IPS-NIHi7 (cell line): ENCODE results near the gene SLC9A3.
A peak's percentile ranks its signal among the peaks of the same experiment; 100 is the strongest.

Experiments
- DNase-seq: peaks from one replicate; pipeline ENCODE4 v3.0.0; 2012; ENCODE audit warnings: mixed read lengths; ENCODE audit errors: extremely low spot score

The SLC9A3 gene

DNA sequence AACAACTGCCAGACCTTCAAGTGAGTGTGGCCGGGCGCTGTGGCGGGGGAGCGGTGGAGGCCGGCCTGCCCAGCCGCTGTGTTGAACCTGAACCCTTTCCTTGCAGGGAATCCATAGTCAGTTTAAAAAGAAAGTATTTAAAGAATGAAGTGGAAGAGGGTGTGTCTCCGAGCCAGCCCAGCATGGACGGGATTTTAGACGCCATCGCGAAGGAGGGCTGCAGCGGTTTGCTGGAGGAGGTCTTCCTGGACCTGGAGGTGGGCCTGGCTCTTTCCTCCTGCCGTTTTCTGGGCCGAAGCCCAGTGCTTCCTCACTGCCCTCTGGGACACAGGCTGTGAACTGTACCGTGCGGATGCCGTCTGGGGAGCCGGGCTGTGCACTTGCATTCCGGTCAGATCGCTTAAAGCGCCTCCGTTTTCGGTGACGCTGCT is 62.2 kb downstream of the SLC9A3 start:
- DNase-seq, result no peak

- no peak for DNase-seq
Measured at GRCh38 chr5:460273-460625, 64.0 kb downstream of the SLC9A3 start.

- no peak for DNase-seq
Measured at GRCh38 chr5:459562-460272, 64.5 kb downstream of the SLC9A3 start.

DNA sequence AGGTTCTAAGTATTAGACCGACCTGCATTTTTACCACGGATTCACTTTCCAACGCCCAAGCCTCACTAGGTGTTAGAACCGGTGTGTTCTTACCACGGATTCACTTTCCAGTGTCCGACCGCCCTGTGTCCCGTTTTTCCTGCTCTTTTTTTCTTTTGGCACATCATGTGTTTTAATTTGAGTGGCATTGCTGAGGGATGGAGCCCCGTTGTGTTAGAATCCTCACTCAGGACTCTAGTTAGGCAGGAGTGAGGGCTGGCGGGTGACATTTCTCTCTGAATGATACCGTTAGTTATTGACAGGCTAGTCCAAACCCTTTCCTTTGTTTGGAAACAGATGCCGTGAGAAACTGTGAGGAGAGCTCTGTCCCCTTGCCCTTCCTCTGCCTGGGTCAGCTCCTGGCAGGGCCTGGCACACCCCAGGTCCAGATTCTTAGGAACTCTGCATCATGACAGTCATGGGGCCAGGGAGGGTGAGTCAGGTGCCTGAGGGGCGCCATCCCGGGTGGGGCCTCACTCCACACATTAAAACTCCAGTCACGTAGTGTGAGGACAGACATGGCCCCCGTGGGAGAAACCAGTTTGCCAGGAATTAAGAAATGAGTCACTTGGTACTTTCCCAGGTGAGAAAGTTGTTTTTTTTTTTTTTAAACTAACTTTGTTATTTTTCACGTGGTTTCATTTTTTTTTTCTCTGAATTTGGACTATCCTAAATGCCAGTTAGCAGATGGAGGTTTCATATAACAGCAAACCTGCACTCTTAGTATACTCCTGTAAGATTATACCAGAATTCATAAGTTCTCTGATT is 65.5 kb downstream of the SLC9A3 start:
- no peak for DNase-seq

GRCh38 chr5:457195-457961 is 66.9 kb downstream of the SLC9A3 start:
- DNase-seq, result no peak

GRCh38 chr5:456351-457194 is 67.7 kb downstream of the SLC9A3 start:
- no peak for DNase-seq

DNA sequence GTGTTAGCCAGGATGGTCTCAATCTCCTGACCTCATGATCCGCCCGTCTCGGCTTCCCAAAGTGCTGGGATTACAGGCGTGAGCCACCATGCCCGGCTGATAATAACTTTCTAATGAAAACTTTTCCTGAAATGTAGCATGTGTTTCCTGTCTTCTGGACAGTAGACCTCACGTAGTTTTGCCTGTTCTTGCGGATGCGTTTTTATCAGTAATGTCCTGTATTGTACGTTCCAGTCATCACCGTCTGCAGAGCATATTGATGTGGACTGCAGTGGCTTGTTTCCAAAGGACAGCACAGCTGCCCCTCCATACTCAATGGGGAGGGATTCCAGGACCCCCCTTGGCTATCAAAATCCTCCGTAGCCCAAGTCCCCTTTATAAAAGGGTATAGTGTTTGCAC is 68.4 kb downstream of the SLC9A3 start:
- no peak for DNase-seq

GRCh38 chr5:454936-455335 is 69.3 kb downstream of the SLC9A3 start:
- no peak for DNase-seq

DNA sequence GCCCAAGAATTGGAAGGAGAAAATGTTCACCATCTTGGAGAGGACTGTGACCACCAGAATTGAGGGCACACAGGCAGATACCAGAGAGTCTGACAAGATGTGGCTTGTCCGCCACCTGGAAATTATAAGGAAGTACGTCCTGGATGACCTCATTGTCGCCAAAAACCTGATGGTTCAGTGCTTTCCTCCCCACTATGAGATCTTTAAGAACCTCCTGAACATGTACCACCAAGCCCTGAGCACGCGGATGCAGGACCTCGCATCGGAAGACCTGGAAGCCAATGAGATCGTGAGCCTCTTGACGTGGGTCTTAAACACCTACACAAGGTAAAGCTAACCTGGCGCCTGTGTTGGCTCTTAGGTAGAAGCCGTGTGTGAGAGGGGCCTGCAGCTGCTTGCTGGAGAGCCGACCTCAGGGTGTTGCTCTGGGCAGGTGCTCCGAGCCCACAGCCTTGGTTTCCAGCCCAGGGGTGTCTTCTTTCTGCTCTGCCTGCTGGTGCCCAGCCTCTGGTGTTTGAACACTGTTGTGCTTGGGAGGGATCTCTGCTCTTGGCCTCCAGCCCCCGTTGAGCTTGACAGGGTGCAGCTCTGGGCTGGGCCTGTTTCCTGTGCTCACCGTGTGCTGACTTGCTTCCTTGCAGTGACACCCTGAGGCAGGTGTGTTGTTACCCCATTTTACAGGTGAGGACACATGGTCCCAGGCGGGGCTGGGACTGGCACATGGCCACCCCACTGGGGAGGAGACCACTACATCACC is 70.3 kb downstream of the SLC9A3 start:
- DNase-seq, result no peak

DNA sequence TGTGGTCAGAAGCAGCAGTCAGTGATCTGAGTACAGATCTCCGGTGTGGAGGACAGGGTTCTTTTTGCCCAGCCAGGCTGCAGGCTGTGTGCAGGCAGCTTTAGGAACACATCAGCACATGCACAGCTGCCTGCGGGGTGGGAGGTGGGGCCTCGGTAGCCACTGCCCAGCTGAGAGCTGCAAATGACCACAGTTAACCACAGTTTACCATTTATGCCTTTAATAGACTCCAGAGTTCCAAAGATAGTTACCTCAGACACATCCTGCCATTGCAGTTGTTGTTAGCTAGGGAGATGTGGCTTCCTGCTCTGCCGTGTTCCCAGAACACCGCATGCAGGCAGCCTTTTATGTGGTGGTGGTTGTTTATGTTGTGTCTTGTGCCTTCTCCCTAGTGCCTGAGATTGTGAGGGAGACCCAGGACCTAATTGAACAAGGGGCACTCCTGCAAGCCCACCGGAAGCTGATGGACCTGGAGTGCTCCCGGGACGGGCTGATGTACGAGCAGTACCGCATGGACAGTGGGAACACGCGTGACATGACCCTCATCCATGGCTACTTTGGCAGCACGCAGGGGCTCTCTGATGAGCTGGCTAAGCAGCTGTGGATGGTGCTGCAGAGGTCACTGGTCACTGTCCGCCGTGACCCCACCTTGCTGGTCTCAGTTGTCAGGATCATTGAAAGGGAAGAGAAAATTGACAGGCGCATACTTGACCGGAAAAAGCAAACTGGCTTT is 71.1 kb downstream of the SLC9A3 start:
- no peak for DNase-seq

GRCh38 chr5:451587-452458 is 72.4 kb downstream of the SLC9A3 start:
- no peak for DNase-seq

- DNase-seq, result no peak
Measured at GRCh38 chr5:449151-449550, 75.1 kb downstream of the SLC9A3 start.

GRCh38 chr5:448766-449090 is 75.5 kb downstream of the SLC9A3 start:
- DNase-seq, result no peak

DNA sequence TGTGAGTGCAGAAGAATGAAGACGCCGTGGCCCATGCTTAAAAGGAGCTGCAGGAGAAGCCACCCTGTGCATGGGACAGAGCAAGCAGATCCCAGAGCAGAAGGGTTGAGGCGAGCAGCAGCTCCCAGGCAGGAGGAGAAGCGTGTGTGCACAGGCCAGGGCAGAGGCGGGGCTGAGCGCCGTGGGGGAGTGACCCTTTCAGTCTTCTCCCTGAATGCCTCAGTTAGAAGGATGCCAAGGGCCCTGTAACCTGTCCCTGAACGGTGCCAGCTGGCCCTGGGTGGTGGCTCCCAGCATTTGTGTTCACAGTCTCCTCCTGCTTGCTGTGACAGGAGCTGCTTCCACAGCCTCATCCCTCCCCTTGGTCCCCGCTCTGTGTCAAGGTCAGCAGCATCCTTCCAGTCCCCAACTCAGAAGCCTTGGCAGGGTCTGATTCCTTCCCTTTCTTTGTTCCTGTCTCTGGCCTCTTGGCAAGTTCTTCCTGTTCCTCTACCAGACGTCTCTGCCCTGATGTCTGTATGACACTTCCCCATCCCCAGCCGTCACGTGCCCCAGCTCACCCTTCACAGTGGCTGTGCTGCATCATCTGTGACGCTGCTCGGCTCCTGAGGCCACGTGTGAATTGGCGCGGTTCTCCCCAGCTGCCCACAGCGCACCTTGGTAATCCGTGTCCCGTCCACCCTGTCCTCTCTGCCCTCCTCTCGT is 76.0 kb downstream of the SLC9A3 start:
- no peak for DNase-seq

GRCh38 chr5:447501-447900 is 76.7 kb downstream of the SLC9A3 start:
- DNase-seq, result no peak

GRCh38 chr5:446883-447263 is 77.4 kb downstream of the SLC9A3 start:
- DNase-seq, result peak; percentile 58

DNA sequence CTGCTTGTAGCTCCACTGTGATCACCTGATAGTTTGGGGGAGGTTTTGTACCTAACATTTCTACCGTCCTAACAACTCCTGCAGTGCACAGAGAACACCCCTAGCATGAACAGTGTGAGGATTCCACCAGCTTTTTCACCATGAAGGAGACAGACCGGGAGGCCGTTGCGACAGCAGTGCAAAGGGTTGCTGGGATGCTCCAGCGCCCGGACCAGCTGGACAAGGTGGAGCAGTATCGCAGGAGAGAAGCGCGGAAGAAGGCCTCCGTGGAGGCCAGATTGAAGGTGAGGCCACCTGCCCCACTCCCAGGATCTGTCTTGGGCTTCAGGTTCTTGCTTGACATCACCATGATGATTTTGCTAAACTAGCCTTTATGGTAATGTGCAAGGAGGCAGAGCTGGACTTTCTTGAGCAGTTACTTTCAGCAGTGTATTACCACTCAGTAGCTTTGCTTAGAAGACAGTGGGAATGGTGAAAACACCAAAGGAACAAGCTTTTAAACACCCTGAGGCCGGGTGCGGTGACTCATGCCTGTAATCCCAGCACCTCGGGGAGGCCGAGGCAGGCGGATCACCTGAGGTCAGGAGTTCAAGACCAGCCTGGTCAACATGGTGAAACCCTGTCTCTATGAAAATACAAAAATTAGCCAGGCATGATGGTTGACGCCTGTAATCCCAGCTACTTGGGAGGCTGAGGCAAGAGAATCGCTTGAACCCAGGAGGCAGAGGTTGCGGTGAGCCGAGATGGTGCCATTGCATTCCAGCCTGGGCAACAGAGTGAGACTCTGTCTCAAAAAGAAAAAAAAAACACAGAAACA is 78.0 kb downstream of the SLC9A3 start:
- DNase-seq, result no peak

DNA sequence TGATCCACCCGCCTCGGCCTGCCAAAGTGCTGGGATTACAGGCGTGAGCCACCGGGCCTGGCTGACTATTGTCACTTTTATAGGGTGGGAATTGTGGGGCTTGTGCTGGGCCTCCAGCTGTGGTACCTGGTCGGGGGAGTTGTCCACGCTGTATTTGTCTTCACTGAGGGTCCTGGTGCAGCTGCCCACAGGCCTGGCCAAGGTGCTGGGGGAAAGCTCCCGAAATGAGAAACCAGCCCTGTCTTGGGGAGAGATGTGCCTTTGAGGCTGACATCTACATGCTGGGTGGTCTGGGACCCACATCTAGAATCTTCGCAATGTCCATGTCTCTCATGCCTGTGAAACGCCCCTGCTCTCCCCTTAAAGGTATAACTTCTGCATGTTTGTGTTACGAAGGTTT is 78.7 kb downstream of the SLC9A3 start:
- no peak for DNase-seq
